Astrocyte of the cerebellum (primary cell): ENCODE data around the gene RPS15.

Experiments
- DNase-seq: peaks from one replicate; pipeline ENCODE4 v3.0.0-alpha.2; 2011; ENCODE audit warnings: low read depth
- H3K4me3 ChIP-seq: 2 replicates; pipeline ENCODE4 v1.5.1; 2011; ENCODE audit warnings: mild to moderate bottlenecking, low read depth, low read length, moderate library complexity
- in situ Hi-C: cut with HindIII; loops from 2 replicates; pipeline ENCODE4 v1.10.0; 2017; ENCODE audit warnings: low sequenced_read_pairs
- TF ChIP-seq, protein P1 (sequence below): IDR thresholded peaks from 2 replicates; pipeline ENCODE4 v1.5.1; 2012; ENCODE audit warnings: low read length, low read depth, moderate library complexity, mild to moderate bottlenecking; ENCODE audit errors: missing control alignments

RPS15 gene

DNA sequence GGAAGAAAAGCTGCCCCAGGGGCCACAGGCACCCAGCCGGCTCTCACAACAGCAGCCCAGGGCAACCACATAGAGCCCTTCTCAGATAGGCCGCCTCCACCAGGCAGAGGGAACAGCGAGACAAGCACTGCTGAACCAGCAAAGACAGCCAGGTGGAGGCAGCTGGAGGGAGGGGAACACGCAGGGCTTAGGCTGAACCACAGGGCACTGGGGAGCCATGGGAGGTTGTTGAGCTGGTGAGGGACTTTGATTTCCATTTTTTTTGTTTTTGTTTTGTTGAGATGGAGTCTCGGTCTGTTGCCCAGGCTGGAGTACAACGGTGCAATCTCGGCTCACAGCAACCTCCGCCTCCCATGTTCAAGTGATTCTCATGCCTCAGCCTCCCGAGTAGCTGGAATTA is 40.4 kb upstream of the RPS15 start:
- TF ChIP-seq, protein P1, sequence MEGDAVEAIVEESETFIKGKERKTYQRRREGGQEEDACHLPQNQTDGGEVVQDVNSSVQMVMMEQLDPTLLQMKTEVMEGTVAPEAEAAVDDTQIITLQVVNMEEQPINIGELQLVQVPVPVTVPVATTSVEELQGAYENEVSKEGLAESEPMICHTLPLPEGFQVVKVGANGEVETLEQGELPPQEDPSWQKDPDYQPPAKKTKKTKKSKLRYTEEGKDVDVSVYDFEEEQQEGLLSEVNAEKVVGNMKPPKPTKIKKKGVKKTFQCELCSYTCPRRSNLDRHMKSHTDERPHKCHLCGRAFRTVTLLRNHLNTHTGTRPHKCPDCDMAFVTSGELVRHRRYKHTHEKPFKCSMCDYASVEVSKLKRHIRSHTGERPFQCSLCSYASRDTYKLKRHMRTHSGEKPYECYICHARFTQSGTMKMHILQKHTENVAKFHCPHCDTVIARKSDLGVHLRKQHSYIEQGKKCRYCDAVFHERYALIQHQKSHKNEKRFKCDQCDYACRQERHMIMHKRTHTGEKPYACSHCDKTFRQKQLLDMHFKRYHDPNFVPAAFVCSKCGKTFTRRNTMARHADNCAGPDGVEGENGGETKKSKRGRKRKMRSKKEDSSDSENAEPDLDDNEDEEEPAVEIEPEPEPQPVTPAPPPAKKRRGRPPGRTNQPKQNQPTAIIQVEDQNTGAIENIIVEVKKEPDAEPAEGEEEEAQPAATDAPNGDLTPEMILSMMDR: no peak
- no peak for DNase-seq
- in situ Hi-C loops: no loop called here
- H3K4me3 ChIP-seq: no peak overlapping the region

DNA sequence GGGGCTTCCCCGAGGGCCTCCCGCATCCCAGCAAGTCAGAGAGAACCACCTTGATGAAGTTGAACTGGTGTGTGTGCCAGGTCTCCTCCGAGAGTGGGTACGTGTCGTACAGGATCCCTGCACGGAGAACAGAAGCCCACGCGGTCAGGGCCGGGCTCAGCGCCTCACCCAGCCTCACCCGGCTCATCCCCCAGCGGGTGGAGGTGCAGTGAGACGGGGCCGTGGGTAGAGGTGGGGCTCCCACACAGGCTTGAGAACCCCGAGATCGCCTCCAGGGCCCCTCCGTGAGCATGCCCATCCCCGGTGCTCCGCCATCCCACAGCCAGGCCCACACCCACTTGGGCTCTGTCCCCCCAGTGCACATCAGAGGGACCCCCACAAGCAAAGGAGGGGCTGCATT is 39.1 kb upstream of the RPS15 start:
- no peak overlapping the region for H3K4me3 ChIP-seq
- TF ChIP-seq, protein P1: no peak
- no peak for DNase-seq
- in situ Hi-C loops: no loop called here

DNA sequence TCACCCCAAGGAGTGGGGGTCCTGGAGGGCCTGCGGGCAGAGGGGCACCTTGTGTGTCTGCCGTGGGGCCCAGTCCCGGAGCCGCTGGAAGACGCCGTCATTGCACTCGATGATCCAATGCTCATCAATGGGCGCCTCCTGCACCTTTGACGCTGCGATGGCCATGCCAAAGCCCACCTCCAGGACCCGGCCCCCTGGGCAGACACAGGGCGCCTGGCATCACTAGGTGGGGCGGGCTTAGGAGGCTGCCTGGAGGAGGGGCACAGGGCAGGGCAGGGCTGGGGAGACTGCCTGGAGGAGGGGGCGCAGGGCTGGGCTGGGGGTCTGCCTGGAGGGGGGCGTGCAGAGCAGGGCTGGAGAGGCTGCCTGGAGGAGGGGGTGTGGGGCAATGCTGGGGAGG is 38.5 kb upstream of the RPS15 start:
- in situ Hi-C loops: no loop called here
- no peak for DNase-seq
- TF ChIP-seq, protein P1: no peak
- no peak overlapping the region for H3K4me3 ChIP-seq

DNA sequence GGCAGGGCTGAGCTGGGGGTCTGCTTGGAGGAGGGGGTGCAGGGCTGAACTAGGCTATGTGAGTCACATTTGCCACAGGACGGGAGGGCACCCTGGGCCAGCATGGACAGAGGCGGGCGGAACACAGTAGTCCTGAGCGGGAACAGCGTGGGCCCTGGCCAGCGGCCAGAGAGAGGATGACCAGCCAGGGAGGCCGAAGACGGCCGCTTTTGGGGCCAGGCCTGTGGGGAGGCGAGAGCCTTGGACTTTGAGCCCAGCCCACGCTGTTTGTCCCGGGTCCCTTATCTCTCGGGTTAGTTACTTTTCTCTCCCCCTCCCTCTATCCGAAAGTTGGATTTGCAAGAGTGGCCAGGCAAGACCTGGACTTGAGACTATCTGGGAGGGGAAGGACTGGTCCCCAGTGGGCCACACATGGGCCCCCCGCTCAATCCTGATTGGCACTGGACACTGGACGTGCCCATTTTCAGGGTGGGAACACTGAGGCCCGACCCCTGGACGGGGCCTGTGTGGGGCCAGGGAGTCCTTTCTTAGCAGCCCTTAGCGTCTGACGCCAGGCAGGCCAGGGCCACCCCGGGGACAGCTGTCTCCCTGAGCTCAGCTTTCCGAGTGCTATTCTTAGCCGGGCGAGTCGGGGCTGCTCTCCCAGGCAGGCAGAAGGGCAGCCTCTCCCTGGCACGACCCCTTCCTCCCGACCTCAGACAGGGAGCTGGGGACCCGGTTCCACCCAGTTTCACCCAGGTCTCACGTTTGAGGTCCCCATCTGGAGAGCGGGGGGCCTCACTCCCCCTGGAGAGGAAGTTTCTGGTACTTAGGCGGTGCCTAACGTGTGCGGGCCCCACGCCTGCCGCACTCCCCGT is 37.7 kb upstream of the RPS15 start:
- in situ Hi-C loops: no loop called here
- peak overlapping the region; percentile 57 for H3K4me3 ChIP-seq
- DNase-seq: no peak
- TF ChIP-seq, protein P1: no peak

DNA sequence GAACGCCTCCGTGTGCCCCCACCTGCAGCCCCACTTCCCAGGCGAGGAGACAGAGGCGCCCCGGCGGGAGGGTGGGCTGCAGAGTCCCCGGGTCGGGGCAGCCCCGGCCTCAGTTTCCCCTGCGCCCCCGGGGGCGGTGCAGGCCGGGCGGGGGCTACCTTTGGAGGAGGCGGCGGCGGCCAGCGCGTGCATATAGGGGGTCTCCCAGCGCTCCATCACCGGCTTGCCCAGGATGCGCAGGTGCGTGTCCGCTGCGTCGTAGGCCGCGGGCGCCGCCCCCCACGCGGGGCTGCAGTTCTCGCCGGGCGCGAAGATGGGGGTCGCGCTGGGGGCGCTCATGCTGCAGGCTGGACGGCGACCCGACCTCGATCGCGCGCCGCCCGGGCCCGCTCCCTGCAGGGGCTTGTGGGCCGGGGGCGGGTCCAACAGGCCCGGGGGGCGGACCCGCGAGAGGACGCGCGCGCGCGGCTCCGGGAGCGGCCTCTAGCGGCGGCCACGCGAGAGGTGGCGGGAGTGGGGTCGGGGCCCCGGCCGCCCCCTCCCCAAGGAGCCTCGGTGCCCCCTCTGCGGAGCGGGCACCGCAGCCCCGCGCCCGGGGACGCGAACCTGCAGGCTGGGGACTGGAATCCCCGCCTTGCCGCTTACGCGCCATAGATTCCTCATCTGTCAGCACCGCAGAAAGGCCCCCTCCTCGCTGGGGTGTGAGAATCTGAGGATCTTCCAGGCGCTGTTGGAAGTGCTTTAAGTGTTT is 36.9 kb upstream of the RPS15 start, which contains the start of gene GAMT:
Gene GAMT (minus strand): TSS at position 405 of the 751 bp plus-strand sequence. CDS start 66 bp downstream, at position 339.
- H3K4me3 ChIP-seq: peak within 1 kb of the TSS; percentile 57
- DNase-seq: no peak
- in situ Hi-C loops: no loop called here
- TF ChIP-seq, protein P1: peak; percentile 16

DNA sequence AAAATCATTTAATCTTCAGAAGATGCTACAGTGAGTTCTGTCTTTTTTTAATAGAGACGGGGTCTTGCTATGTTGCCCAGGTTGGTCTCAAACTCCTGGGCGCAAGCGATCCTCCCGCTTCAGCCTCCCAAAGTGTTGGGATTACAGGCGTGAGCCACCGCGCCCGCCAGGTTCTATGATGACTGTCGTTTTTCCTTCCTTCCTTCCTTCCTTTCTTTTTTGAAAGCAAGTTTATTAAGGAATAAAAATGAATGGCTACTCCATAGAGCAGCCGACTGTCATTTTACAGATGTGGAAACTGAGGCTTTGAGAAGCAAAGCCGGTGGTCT is 36.3 kb upstream of the RPS15 start:
- in situ Hi-C loops: no loop called here
- TF ChIP-seq, protein P1: no peak
- H3K4me3 ChIP-seq: peak overlapping the region; percentile 57
- DNase-seq: no peak
